Tibial nerve (tissue), 4 donors: Measurements from ENCODE around the gene AKT2. TPM values are rescaled to one million over a fixed set of nuclear protein-coding genes. Genes with fewer than 3 reads are reported as not detected.
"Not testable (repeated sequence)": the region's sequence is repeated elsewhere in the genome, so short reads cannot be mapped to it uniquely, and the experiment has no call there.

Experiments
- DNase-seq, 2 donors: peaks; one replicate each; pipeline ENCODE4 v3.0.0-alpha.2; 2019; ENCODE audit warnings: low spot score in 2 of 2
- H3K27ac ChIP-seq, 4 donors: fragments of 200-600 bp; sonication (generic) in 3 of 4; one replicate each; pipeline ENCODE4 v1.5.1; 2017 to 2019; ENCODE audit warnings: mild to moderate bottlenecking in 1 of 4
- H3K27me3 ChIP-seq, 2 donors: fragments of 200-600 bp; sonication (generic) in 1 of 2; one replicate each; pipeline versions ENCODE4 v1.5.1 to v1.6.0; 2017 to 2019
- H3K36me3 ChIP-seq, 3 donors: fragments of 200-600 bp; sonication (generic); one replicate each; pipeline ENCODE4 v1.5.1; 2018 to 2019
- H3K4me1 ChIP-seq, 4 donors: fragments of 200-600 bp; sonication (generic) in 3 of 4; one replicate each; pipeline ENCODE4 v1.5.1; 2017 to 2019
- H3K4me3 ChIP-seq, 4 donors: fragments of 200-600 bp; sonication (generic) in 3 of 4; one replicate each; pipeline ENCODE4 v1.5.1; 2017 to 2019; ENCODE audit warnings: mild to moderate bottlenecking in 1 of 4, moderate library complexity in 1 of 4
- H3K9me3 ChIP-seq, 4 donors: fragments of 200-600 bp; sonication (generic) in 3 of 4; one replicate each; pipeline ENCODE4 v1.5.1; 2017 to 2019
- CTCF ChIP-seq, 5 experiments: fragments of 200-600 bp in 3 of 5; fragments of 450-650 bp in 2 of 5; sonication (generic) in 3 of 5; IDR thresholded peaks; one replicate each; pipeline ENCODE4 v1.5.1; 2016 to 2019; ENCODE audit warnings: antibody characterized with exemption in 5 of 5, mild to moderate bottlenecking in 3 of 5, moderate library complexity in 2 of 5
- EP300 ChIP-seq, 2 donors: sonication (generic); formaldehyde crosslinking; IDR thresholded peaks; one replicate each; pipeline ENCODE4 v1.6.1; 2017; ENCODE audit warnings: antibody characterized with exemption in 2 of 2, mild to moderate bottlenecking in 1 of 2
- POLR2A ChIP-seq, 2 donors: fragments of 450-650 bp; IDR thresholded peaks; one replicate each; pipeline ENCODE4 v1.6.1; 2017; ENCODE audit warnings: antibody characterized with exemption in 2 of 2, mild to moderate bottlenecking in 2 of 2, moderate library complexity in 2 of 2
- WGBS, 2 donors: methylation state at CpG; one replicate each; pipeline ENCODE4 v1.1.5; 2018; 5-methylcytosine and 5-hydroxymethylcytosine counted together
- total RNA-seq, 4 donors: library from RNA; depleted of rRNA; stranded (reverse); fragments of >200 nt; gene quantifications; one replicate each; pipeline ENCODE4 v1.1.0, GENCODE V29; 2016

Gene AKT2
- total RNA-seq, 4 donors from 2014 or later, result 93.3 to 161 (median 121) TPM

- TF ChIP-seq CTCF (IDR thresholded peaks at IDR 0.05), result no peak
- TF ChIP-seq POLR2A (IDR thresholded peaks at IDR 0.05), result no peak
- TF ChIP-seq EP300 (IDR thresholded peaks at IDR 0.05), result no peak
- Histone ChIP-seq H3K4me3 (no peak overlapping the region), H3K4me1 (peaks cover 0 to 19% (median 0%) of the 10 kb centered on the region in 4 donors), H3K36me3 (peaks cover 0 to 5% (median 0%) of the 10 kb centered on the region in 3 donors), H3K27ac (no peak overlapping the region), H3K9me3 (no peaks in the 10 kb centered on the region), H3K27me3 (peaks cover 4 to 75% of the 10 kb centered on the region in 2 donors)
- 27 to 37% methylated on average over 8 of the region's 8 CpGs for WGBS, 2 donors
- no peak for DNase-seq
Measured at GRCh38 chr19:40219721-40220276, 65.3 kb downstream of the AKT2 start.

- Histone ChIP-seq H3K27me3 (peaks cover 4 to 67% of the 10 kb centered on the region in 2 donors), H3K36me3 (peaks cover 0 to 11% (median 0%) of the 10 kb centered on the region in 3 donors), H3K4me1 (peaks cover 0 to 19% (median 0%) of the 10 kb centered on the region in 4 donors)
- not testable (repeated sequence) for H3K27ac ChIP-seq, H3K9me3 ChIP-seq, H3K4me3 ChIP-seq, DNase-seq
- 73 to 91% methylated on average over 4 of the region's 4 CpGs for WGBS, 2 donors
Measured at GRCh38 chr19:40219029-40219428, 66.1 kb downstream of the AKT2 start.

- no peak for DNase-seq
- Histone ChIP-seq H3K9me3 (no peaks in the 10 kb centered on the region), H3K36me3 (peaks cover 0 to 18% (median 0%) of the 10 kb centered on the region in 3 donors), H3K27me3 (peaks cover 4 to 59% of the 10 kb centered on the region in 2 donors), H3K4me1 (peaks cover 0 to 14% (median 0%) of the 10 kb centered on the region in 4 donors), H3K27ac (no peak within 1 kb of the TSS), H3K4me3 (no peak within 1 kb of the TSS)
- no peak for TF ChIP-seq CTCF (IDR thresholded peaks at IDR 0.05)
- no peak for TF ChIP-seq EP300 (IDR thresholded peaks at IDR 0.05)
- TF ChIP-seq POLR2A (IDR thresholded peaks at IDR 0.05), result no peak
- 7 to 8% methylated on average over 31 to 34 of the region's 75 CpGs for WGBS, 2 donors
Measured at GRCh38 chr19:40217934-40218890, 66.9 kb downstream of the AKT2 start, which contains the start of gene TTC9B. Gene TTC9B, minus strand, starts transcription at chr19:40218384. Its CDS starts 3 bp downstream, at chr19:40218381.

- Histone ChIP-seq H3K4me3 (no peak overlapping the region), H3K27me3 (peaks cover 4 to 50% of the 10 kb centered on the region in 2 donors), H3K9me3 (no peaks in the 10 kb centered on the region), H3K4me1 (peaks cover 0 to 12% (median 0%) of the 10 kb centered on the region in 4 donors), H3K27ac (no peak overlapping the region), H3K36me3 (peaks cover 0 to 28% (median 0%) of the 10 kb centered on the region in 3 donors)
- DNase-seq, result no peak
- WGBS, 2 donors, result 5 to 15% methylated on average over 13 to 54 of the region's 54 CpGs
- TF ChIP-seq POLR2A (IDR thresholded peaks at IDR 0.05) (no peak), CTCF (IDR thresholded peaks at IDR 0.05) (no peak), EP300 (IDR thresholded peaks at IDR 0.05) (no peak)
Measured at GRCh38 chr19:40217027-40217810, 67.9 kb downstream of the AKT2 start.

GRCh38 chr19:40216777-40217026, 68.4 kb downstream of the AKT2 start:
- Histone ChIP-seq H3K36me3 (peaks cover 0 to 33% (median 0%) of the 10 kb centered on the region in 3 donors), H3K27ac (no peak overlapping the region), H3K4me3 (no peak overlapping the region), H3K4me1 (peaks cover 0 to 12% (median 0%) of the 10 kb centered on the region in 4 donors), H3K9me3 (no peaks in the 10 kb centered on the region), H3K27me3 (peaks cover 4 to 50% of the 10 kb centered on the region in 2 donors)
- WGBS, 2 donors, result 27 to 32% methylated on average over 9 of the region's 9 CpGs
- no peak for TF ChIP-seq CTCF (IDR thresholded peaks at IDR 0.05)
- no peak for TF ChIP-seq EP300 (IDR thresholded peaks at IDR 0.05)
- TF ChIP-seq POLR2A (IDR thresholded peaks at IDR 0.05), result no peak
- DNase-seq, result no peak
